T-helper 2 cell (primary cell): ENCODE data around the gene FOXN3.

Experiments
- DNase-seq, 5 experiments: peaks; one replicate each; pipeline versions ENCODE4 v3.0.0 to v3.0.0-alpha.2; 2012 to 2022

FOXN3 gene

GRCh38 chr14:89188492-89188891, 228.5 kb downstream of the FOXN3 start:
- no peak for DNase-seq

GRCh38 chr14:89187501-89187900, 229.5 kb downstream of the FOXN3 start:
- no peak for DNase-seq

GRCh38 chr14:89186856-89187376, 230.1 kb downstream of the FOXN3 start:
- no peak for DNase-seq

DNA sequence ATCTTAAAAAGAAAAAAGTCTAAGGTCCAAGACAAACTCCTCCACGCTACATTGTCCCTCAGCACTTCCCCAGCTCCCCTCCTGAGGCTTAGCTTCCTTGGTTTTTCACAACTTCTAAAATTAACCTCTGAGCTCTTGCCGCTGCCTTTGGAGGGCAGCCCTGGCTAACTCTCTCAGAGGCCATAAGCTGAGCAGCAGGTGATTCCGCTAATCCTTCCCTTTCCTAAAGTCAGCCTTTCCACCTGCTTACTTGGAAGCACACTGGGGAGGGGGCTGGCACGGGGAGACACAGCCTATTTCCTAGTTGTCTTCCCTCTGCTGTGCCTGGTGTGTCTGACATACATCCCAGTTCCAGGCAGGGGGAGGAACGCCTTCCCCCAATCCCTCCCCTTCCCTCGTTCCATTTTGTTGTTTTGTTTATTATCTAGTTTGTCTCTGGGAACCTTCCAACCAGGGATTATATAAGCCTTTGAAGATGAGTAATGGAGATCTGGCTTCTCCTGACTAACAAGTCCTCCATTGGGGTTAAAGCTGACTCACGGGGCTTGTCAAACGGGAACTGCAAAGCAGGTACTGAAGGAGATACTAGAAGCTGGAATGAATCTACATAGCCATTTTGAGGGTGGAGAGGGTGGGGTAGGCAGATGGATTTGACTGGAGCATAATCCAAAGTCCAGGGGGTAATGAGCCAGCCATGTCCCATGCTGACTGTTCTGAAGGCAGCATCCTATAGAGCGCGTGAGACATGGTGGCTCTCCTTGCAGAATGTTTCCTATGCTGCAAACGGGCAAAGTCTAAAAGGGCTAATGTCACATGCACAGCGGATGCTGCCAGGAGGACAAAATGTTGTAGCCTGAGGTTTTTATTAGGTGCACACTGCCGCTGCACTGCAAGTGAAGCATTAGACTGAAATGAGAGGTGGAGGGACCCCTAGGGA, 230.8 kb downstream of the FOXN3 start:
- no peak for DNase-seq

DNA sequence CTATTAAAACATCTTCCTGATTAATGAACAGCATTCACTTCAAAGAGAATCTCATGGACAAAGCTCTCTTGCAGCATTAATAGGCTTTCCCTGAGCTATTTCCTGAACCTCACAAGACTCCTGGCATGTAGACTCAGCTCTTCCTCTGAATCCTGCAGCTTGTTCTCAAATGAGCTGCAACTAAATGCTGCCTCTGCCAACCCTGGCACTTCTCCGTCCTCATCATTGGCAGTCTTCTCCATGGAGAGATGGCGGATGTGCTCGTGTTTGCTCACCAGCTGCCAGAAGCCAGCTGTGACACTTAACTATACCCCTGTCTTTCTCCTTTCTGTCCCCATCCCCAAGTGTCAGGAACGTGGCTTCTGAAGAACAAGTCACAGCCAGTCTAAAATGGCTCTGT, 232.1 kb downstream of the FOXN3 start:
- no peak for DNase-seq

GRCh38 chr14:89182326-89182725, 234.7 kb downstream of the FOXN3 start:
- no peak for DNase-seq

- DNase-seq, result no peak
Measured at GRCh38 chr14:89180546-89180945, 236.5 kb downstream of the FOXN3 start.

- no peak for DNase-seq
Measured at GRCh38 chr14:89179891-89180404, 237.1 kb downstream of the FOXN3 start.

DNA sequence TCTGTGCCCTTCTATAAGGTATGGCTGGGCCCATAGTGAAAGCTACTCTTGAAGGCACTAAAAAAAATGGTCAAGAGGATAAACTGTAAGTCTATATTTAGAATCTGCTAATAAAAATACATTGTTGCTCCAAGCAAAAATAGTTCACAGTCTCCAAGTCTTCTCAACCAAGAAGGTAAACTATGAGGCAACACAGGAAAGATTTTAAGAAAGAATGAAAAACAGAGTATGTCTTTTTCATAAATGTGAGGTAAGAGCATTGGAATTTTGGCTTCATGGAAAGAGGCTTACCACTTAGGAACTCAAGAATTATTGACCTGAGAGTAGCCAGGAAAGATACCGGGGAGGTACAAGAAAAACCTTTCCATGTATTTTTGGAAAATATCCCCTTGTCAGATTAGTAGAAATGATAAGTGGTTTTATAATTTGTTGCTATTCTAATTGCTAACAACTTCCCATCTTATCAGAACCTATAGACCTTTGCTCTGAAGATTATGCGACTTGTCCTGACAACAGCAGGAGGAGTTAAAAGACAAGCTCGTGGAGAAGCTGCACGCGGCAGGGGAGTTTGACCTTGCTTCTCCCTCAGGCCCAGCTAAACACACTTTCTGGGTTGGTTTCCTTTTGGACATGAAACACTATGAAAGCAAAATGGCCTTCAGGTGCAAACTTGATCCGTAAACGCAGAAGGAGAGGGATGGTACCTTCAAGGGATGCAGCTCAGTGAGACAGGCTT, 238.1 kb downstream of the FOXN3 start:
- DNase-seq, result no peak

DNA sequence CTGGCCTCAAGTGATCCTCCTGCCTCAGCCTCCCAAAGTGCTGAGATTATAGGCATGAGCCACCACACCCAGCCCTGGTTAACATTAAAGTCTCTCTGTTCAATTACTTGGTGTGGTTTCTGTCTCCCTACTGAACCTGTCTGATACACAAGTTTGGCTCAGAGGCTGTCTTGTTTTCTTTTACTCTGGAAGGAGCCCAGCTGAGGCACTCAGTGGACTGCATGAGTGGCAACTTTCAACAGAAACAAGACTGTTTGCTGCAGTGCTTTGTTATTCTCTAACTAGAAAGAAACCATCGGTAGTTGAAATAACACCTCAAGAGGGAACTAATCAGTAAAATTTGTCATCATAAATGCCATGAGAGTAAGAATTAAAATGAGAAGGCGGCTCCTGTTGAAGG, 238.7 kb downstream of the FOXN3 start:
- DNase-seq, result no peak

- DNase-seq, result no peak
Measured at GRCh38 chr14:89175881-89176799, 240.9 kb downstream of the FOXN3 start.

- no peak for DNase-seq
Measured at GRCh38 chr14:89171628-89172027, 245.4 kb downstream of the FOXN3 start.

- no peak for DNase-seq
Measured at GRCh38 chr14:89171168-89171567, 245.9 kb downstream of the FOXN3 start.

GRCh38 chr14:89167705-89168104, 249.3 kb downstream of the FOXN3 start:
- DNase-seq, result no peak

GRCh38 chr14:89166633-89167032, 250.4 kb downstream of the FOXN3 start:
- DNase-seq, result no peak

- DNase-seq, result no peak
Measured at GRCh38 chr14:89165189-89166181, 251.5 kb downstream of the FOXN3 start.

DNA sequence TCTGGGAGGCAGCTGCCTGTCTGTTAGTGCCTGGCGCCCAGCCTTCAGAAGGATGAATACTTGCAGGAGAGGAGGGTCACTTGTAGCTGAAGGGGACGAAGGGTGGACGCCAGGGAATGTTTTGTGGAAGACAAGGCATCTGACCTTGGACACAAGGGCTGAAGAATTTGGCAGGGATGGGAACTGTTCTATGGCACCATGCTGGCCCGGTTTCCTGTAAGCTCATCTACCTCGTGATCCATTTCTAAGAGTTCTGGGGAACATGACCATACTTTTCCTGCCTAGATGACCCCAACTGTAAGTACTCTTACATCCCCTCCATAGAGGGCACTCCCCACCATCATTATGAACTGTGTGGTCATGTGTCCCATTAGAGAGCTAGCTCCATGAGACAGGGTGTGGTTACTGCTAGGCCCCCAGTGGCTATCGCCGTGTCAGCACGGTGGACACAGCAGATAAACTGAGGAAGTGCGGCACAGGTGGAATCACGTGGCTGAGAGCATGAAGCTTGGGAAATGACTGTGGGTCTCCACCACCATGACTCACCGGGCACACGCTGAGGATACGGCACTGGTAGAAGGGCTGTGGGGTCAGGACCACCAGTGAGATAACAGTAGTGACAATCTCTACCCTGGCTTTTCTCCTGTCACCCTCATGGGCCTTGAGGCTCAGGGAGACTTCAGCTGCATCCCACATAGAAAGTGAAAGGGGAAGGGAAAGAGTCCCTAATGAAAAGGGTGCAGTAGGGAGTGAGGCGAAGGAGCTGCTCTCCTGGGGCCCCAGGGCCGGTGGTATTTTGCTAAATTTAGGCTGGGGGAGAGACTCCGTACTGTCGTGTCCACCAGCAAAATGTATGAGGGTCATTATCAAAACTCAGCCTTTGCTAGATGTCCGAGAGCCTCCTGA, 252.6 kb downstream of the FOXN3 start:
- DNase-seq, result no peak

DNA sequence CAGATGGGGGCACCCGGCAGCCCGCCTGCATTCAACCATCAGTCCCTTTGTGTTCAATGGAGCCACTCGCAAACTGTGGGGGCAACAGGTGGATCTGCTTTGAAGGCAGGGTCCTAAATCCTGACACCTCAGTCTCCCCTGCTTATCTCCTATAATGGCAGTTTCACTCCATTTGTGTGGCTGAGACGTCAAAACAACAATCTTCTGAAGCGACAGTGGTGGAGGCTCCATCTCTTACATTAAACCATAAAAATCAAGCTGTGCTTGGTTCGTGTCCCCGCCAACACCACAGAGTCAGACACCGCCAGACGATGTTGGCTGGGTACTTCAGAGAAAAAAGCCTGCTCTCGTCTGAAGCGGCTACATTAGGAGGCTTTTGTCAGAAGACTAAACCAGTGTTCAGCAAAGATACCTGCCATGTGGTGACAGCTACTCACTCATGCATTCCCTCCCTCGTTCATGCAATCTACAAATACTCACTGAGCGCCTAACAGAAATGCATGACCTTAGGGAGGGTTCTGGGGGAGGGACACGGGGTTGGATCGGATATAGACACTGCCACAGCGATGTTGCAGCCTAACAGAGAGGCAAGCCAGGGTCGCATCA, 253.9 kb downstream of the FOXN3 start:
- no peak for DNase-seq

- no peak for DNase-seq
Measured at GRCh38 chr14:89162586-89162985, 254.4 kb downstream of the FOXN3 start.

DNA sequence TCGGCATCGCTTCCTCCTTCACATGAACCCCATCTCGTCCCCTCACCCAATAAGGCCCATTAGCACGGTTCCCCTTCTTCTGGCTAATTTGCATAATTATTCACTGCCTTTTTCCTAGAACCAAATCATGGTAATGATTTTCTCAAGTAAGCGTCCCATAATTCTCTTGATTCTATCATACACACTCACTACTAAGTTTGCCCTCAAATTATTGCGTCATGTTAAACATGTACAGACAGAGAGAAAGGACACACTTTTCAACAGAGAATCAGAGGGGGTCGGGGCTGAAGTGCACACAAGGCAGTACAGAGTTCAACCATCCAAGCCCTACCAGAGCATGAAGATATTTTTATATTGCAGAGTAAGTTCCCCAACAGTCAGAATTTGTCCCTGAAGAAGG, 256.6 kb downstream of the FOXN3 start:
- no peak for DNase-seq
